NCI-H1930 (cell line): ENCODE results near the gene SCFD1.
"Not testable (repeated sequence)": the region's sequence is repeated elsewhere in the genome, so short reads cannot be mapped to it uniquely, and the experiment has no call there.

ENCODE experiments used
- DNase-seq, 2 experiments: peaks; one replicate each; lab custom pipeline; 2025; lab: John Stamatoyannopoulos, UW

Gene SCFD1

GRCh38 chr14:30673071-30673470 lies 51.0 kb downstream of the SCFD1 start:
- DNase-seq: no peak

GRCh38 chr14:30678926-30679431 lies 56.9 kb downstream of the SCFD1 start:
- no peak for DNase-seq

- DNase-seq: no peak
Observed at GRCh38 chr14:30680036-30680435, 57.9 kb downstream of the SCFD1 start.

- not testable (repeated sequence) for DNase-seq
Observed at GRCh38 chr14:30680776-30681175, 58.7 kb downstream of the SCFD1 start.

GRCh38 chr14:30681752-30682355 lies 59.7 kb downstream of the SCFD1 start:
- DNase-seq: no peak

- not testable (repeated sequence) for DNase-seq
Observed at GRCh38 chr14:30690487-30691355, 68.6 kb downstream of the SCFD1 start.

- no peak for DNase-seq
Observed at GRCh38 chr14:30691751-30692398, 69.8 kb downstream of the SCFD1 start.

- DNase-seq: no peak
Observed at GRCh38 chr14:30692669-30693068, 70.5 kb downstream of the SCFD1 start.

- DNase-seq: no peak
Observed at GRCh38 chr14:30698463-30698862, 76.3 kb downstream of the SCFD1 start.

- DNase-seq: no peak
Observed at GRCh38 chr14:30706704-30707103, 84.6 kb downstream of the SCFD1 start.

- no peak for DNase-seq
Observed at GRCh38 chr14:30708157-30708556, 86.0 kb downstream of the SCFD1 start.

GRCh38 chr14:30709201-30709600 lies 87.1 kb downstream of the SCFD1 start:
- no peak for DNase-seq

- no peak for DNase-seq
Observed at GRCh38 chr14:30710876-30711275, 88.8 kb downstream of the SCFD1 start.

GRCh38 chr14:30719137-30719536 lies 97.0 kb downstream of the SCFD1 start:
- no peak for DNase-seq

- no peak for DNase-seq
Observed at GRCh38 chr14:30725763-30726162, 103.6 kb downstream of the SCFD1 start.

GRCh38 chr14:30728471-30728870 lies 106.4 kb downstream of the SCFD1 start:
- no peak for DNase-seq

GRCh38 chr14:30737916-30738315 lies 115.8 kb downstream of the SCFD1 start:
- DNase-seq: no peak

GRCh38 chr14:30738978-30739377 lies 116.9 kb downstream of the SCFD1 start:
- DNase-seq: no peak

GRCh38 chr14:30748343-30748742 lies 126.2 kb downstream of the SCFD1 start:
- no peak for DNase-seq

- no peak for DNase-seq
Observed at GRCh38 chr14:30751646-30752416, 129.7 kb downstream of the SCFD1 start.

GRCh38 chr14:30753452-30753851 lies 131.3 kb downstream of the SCFD1 start:
- DNase-seq: no peak

- no peak for DNase-seq
Observed at GRCh38 chr14:30754778-30755177, 132.7 kb downstream of the SCFD1 start.
